Endothelial cell of umbilical vein (primary cell): ENCODE results near the gene RRH. TPM values are rescaled to one million over a fixed set of nuclear protein-coding genes. Genes with fewer than 3 reads are reported as not detected.

Experiments used
- BruUV-seq: library from RNA; stranded (reverse); fragments of 400-500 nt; replicated peaks from 2 replicates; lab custom pipeline; 2021; lab: Mats Ljungman, UMichigan
- CTCF ChIA-PET: fragments of 300-600, 350-600 bp; sonication (Branson Sonifier 250); formaldehyde crosslinking; loops from one replicate; lab custom pipeline; 2021; ENCODE audit warnings: antibody characterized with exemption, inconsistent platforms; lab: Charles Lee
- POLR2A ChIA-PET: fragments of 300-600, 350-600 bp; sonication (Branson Sonifier 250); formaldehyde crosslinking; loops from one replicate; lab custom pipeline; 2021; ENCODE audit warnings: antibody characterized with exemption, inconsistent platforms; lab: Charles Lee
- DNase-seq: peaks from one replicate; pipeline ENCODE4 v3.0.0-alpha.2; 2011; ENCODE audit warnings: low read depth, low spot score
- FAIRE-seq: peaks from 2 replicates; lab custom pipeline; 2011; peaks lifted over from hg19 to GRCh38; lab: Jason Lieb, UNC
- H2AFZ ChIP-seq: 2 replicates; pipeline ENCODE4 v1.6.0; 2012; ENCODE audit warnings: low read depth, low read length, control low read depth, inconsistent platforms
- H3K27ac ChIP-seq: 2 replicates; pipeline ENCODE4 v1.5.1; 2011; ENCODE audit warnings: low read depth, mild to moderate bottlenecking, control low read depth, low read length, moderate library complexity; ENCODE audit not compliant: insufficient read depth
- H3K27me3 ChIP-seq, 2 experiments: 2 replicates each; pipeline versions ENCODE4 v1.6.0 to v1.6.1; 2011; ENCODE audit warnings: low read length in 2 of 2, mixed read lengths in 1 of 2; ENCODE audit not compliant: control insufficient read depth in 2 of 2, insufficient read depth in 2 of 2
- H3K36me3 ChIP-seq, 2 experiments: 2 replicates in 1 of 2; 3 replicates in 1 of 2; pipeline ENCODE4 v1.5.1; 2011; ENCODE audit warnings: low read length in 2 of 2, mild to moderate bottlenecking in 1 of 2, moderate library complexity in 1 of 2; ENCODE audit not compliant: control insufficient read depth in 2 of 2, insufficient read depth in 2 of 2; ENCODE audit errors: extremely low read depth in 1 of 2
- H3K4me1 ChIP-seq: 3 replicates; pipeline ENCODE4 v1.5.1; 2011; ENCODE audit warnings: mild to moderate bottlenecking, low read length; ENCODE audit not compliant: control insufficient read depth, insufficient read depth; ENCODE audit errors: extremely low read depth
- H3K4me2 ChIP-seq: 2 replicates; pipeline ENCODE4 v1.6.1; 2011; ENCODE audit warnings: low read length, control low read depth, mixed read lengths; ENCODE audit not compliant: insufficient read depth
- H3K4me3 ChIP-seq, 3 experiments: fragments of 200-600 bp in 1 of 3; sonication (generic), shearing (Covaris generic) in 1 of 3; replicated peaks in 1 of 3; 2 replicates each; pipeline ENCODE4 v1.5.1; 2011 to 2016; ENCODE audit warnings: control low read depth in 3 of 3, low read length in 3 of 3, mild to moderate bottlenecking in 2 of 3, inconsistent platforms in 1 of 3, low read depth in 1 of 3, moderate library complexity in 1 of 3; ENCODE audit not compliant: insufficient read depth in 1 of 3
- H3K79me2 ChIP-seq: 2 replicates; pipeline ENCODE4 v1.6.0; 2012; ENCODE audit warnings: low read length, inconsistent platforms; ENCODE audit not compliant: control insufficient read depth, insufficient read depth
- H3K9ac ChIP-seq: replicated peaks from 2 replicates; pipeline ENCODE3; 2011; ENCODE audit warnings: low read length, control low read depth; ENCODE audit not compliant: insufficient read depth; ENCODE audit errors: extremely low read depth
- H3K9me1 ChIP-seq: replicated peaks from 3 replicates; pipeline ENCODE4 v1.6.0; 2011; ENCODE audit warnings: mild to moderate bottlenecking, low read length; ENCODE audit not compliant: control insufficient read depth, insufficient read depth; ENCODE audit errors: extremely low read depth
- H3K9me3 ChIP-seq: replicated peaks from 2 replicates; pipeline ENCODE4 v1.5.1; 2012; ENCODE audit warnings: low read length, inconsistent platforms; ENCODE audit not compliant: control insufficient read depth, insufficient read depth
- H4K20me1 ChIP-seq: replicated peaks from 2 replicates; pipeline ENCODE3; 2011; ENCODE audit warnings: mild to moderate bottlenecking, low read length; ENCODE audit not compliant: control insufficient read depth, insufficient read depth; ENCODE audit errors: extremely low read depth
- EZH2 ChIP-seq: IDR thresholded peaks from 2 replicates; pipeline ENCODE4 v1.6.1; 2012; ENCODE audit warnings: borderline replicate concordance, low read depth, mild to moderate bottlenecking, moderate library complexity, low read length, inconsistent platforms; ENCODE audit not compliant: severe bottlenecking
- FOS ChIP-seq: IDR thresholded peaks from 2 replicates; pipeline ENCODE4 v1.6.1; 2011; ENCODE audit warnings: mild to moderate bottlenecking, low read length, moderate library complexity, borderline replicate concordance; ENCODE audit not compliant: insufficient read depth
- GATA2 ChIP-seq: IDR thresholded peaks from 2 replicates; pipeline ENCODE4 v1.7.0; 2011; ENCODE audit warnings: low read depth, mild to moderate bottlenecking, moderate library complexity, mixed read lengths, low read length; ENCODE audit not compliant: insufficient read length, insufficient read depth
- JUN ChIP-seq: IDR thresholded peaks from 2 replicates; pipeline ENCODE4 v1.6.1; 2011; ENCODE audit warnings: borderline replicate concordance, low read depth; ENCODE audit not compliant: insufficient read length, insufficient read depth
- MAX ChIP-seq: IDR thresholded peaks from 2 replicates; pipeline ENCODE4 v1.6.1; 2011; ENCODE audit not compliant: insufficient read depth, insufficient read length
- MYC ChIP-seq: IDR thresholded peaks from one replicate; pipeline ENCODE4 v1.6.1; 2011; ENCODE audit warnings: mild to moderate bottlenecking, low read depth, low read length
- POLR2A ChIP-seq: IDR thresholded peaks from 2 replicates; pipeline ENCODE4 v1.6.1; 2012; ENCODE audit warnings: low read depth, mild to moderate bottlenecking, control low read depth, low read length
- POLR2AphosphoS5 ChIP-seq: IDR thresholded peaks from 2 replicates; pipeline ENCODE4 v1.6.1; 2012; ENCODE audit warnings: low read depth, mild to moderate bottlenecking, control low read depth, low read length, moderate library complexity; ENCODE audit not compliant: insufficient read depth
- dilution Hi-C: fragments of 300-500 bp; cut with MboI; formaldehyde crosslinking; loops from one replicate; pipeline ENCODE4 v1.15.0; 2019; ENCODE audit warnings: low sequenced_read_pairs; ENCODE audit not compliant: extremely low pct_ligation_motif_present
- intact Hi-C: fragments of 100-400 bp; cut with micrococcal nuclease; formaldehyde crosslinking; loops from one replicate; pipeline ENCODE4 v1.10.0; 2022
- polyA plus RNA-seq, 4 experiments: library from polyadenylated mRNA; depleted of rRNA in 3 of 4; stranded (reverse) in 3 of 4; unstranded in 1 of 4; fragments of >200 nt; gene quantifications; 2 replicates each; pipeline versions ENCODE4 v1.2.1 to v1.2.3, GENCODE V29; 2011 to 2012; ENCODE audit warnings: missing spikeins in 1 of 4
- total RNA-seq: library from RNA; stranded (reverse); gene quantifications from 2 replicates; pipeline ENCODE4 v1.2.3, GENCODE V29; 2021
- TF ChIP-seq, protein P1 (sequence below), 2 donors: IDR thresholded peaks; 1 replicate in 1 of 2; 2 replicates in 1 of 2; pipeline ENCODE4 v1.5.1; 2011; ENCODE audit warnings: low read length in 2 of 2, mild to moderate bottlenecking in 2 of 2, moderate library complexity in 2 of 2, control low read depth in 1 of 2, inconsistent platforms in 1 of 2, low read depth in 1 of 2; ENCODE audit not compliant: insufficient read depth in 1 of 2; ENCODE audit errors: extremely low read depth in 1 of 2

RRH gene
- total and polyA plus RNA-seq, 2 donors (not counting 3 experiments of a cell fraction or from before 2014, with no cell fraction given): 0.11 to 0.31 TPM

GRCh38 chr4:109818268-109818667 is 9.5 kb upstream of the RRH start:
- no peak for FAIRE-seq
- H3K79me2 ChIP-seq: peaks cover 28% of the 10 kb centered on the region
- dilution Hi-C loops: no loop called here

More at GRCh38 chr4:109818268-109818667, 9.5 kb upstream of the RRH start:
- no peak for TF ChIP-seq POLR2A
- no peak for TF ChIP-seq FOS
- TF ChIP-seq MYC: no peak
- TF ChIP-seq, protein P1, sequence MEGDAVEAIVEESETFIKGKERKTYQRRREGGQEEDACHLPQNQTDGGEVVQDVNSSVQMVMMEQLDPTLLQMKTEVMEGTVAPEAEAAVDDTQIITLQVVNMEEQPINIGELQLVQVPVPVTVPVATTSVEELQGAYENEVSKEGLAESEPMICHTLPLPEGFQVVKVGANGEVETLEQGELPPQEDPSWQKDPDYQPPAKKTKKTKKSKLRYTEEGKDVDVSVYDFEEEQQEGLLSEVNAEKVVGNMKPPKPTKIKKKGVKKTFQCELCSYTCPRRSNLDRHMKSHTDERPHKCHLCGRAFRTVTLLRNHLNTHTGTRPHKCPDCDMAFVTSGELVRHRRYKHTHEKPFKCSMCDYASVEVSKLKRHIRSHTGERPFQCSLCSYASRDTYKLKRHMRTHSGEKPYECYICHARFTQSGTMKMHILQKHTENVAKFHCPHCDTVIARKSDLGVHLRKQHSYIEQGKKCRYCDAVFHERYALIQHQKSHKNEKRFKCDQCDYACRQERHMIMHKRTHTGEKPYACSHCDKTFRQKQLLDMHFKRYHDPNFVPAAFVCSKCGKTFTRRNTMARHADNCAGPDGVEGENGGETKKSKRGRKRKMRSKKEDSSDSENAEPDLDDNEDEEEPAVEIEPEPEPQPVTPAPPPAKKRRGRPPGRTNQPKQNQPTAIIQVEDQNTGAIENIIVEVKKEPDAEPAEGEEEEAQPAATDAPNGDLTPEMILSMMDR (IDR thresholded peaks at IDR 0.05; ENCODE audit: extremely low read depth in 1 of 2, insufficient read depth in 1 of 2, low read depth in 1 of 2, low read length in 2 of 2): no peak
- no peak for TF ChIP-seq MAX
- no peak for TF ChIP-seq POLR2AphosphoS5
- no peak for TF ChIP-seq GATA2
- no peak for TF ChIP-seq JUN
- no peak for TF ChIP-seq EZH2
- Histone ChIP-seq H3K27ac (no peak overlapping the region), H3K27me3 (no peaks in the 10 kb centered on the region), H3K9me1 (no peaks in the 10 kb centered on the region), H3K9ac (no peak overlapping the region), H4K20me1 (no peaks in the 10 kb centered on the region), H3K36me3 (peaks cover 3 to 16% of the 10 kb centered on the region in 2 experiments), H2AFZ (no peak overlapping the region), H3K4me1 (peaks cover 13% of the 10 kb centered on the region), H3K9me3 (no peaks in the 10 kb centered on the region), H3K4me3 (no peak overlapping the region), H3K4me2 (no peak overlapping the region)
- ChIA-PET CTCF (no interaction called here), POLR2A (no interaction called here)
- BruUV-seq: no TSS peak
- intact Hi-C loops: loop anchor here (10.0 kb wide), 1 partner anchor 1143 kb away; no protein-coding TSS in a partner anchor
- no peak for DNase-seq
